H1 (cell line): ENCODE measurements around the gene LRBA. TPM values are rescaled to one million over a fixed set of nuclear protein-coding genes. Genes with fewer than 3 reads are reported as not detected.

ENCODE experiments used
- CTCF ChIA-PET: fragments of 300-600 bp; sonication (Branson Sonifier 250); formaldehyde crosslinking; loops from one replicate; lab custom pipeline; 2021; ENCODE audit not compliant: partially characterized antibody; lab: Charles Lee
- POLR2A ChIA-PET: fragments of 300-600 bp; sonication (Branson Sonifier 250); formaldehyde crosslinking; loops from one replicate; lab custom pipeline; 2021; ENCODE audit warnings: inconsistent platforms; ENCODE audit not compliant: partially characterized antibody; lab: Charles Lee
- DNase-seq, 2 experiments: peaks; one replicate each; pipeline versions ENCODE4 v3.0.0 to v3.0.0-alpha.2; 2010 to 2022; ENCODE audit warnings: low spot score in 2 of 2, low read depth in 1 of 2, mixed read lengths in 1 of 2
- FAIRE-seq: peaks from 2 replicates; lab custom pipeline; 2011; peaks lifted over from hg19 to GRCh38; lab: Jason Lieb, UNC
- H2AFZ ChIP-seq: 2 replicates; pipeline ENCODE4 v1.8.1; 2012; ENCODE audit warnings: low read length, inconsistent platforms
- H2AK5ac ChIP-seq: 2 replicates; pipeline ENCODE4 v1.6.1; 2013; ENCODE audit warnings: low read depth, low read length
- H2BK120ac ChIP-seq: replicated peaks from 2 replicates; pipeline ENCODE3; 2013; ENCODE audit warnings: low read depth, low read length, inconsistent platforms
- H2BK12ac ChIP-seq: 2 replicates; pipeline ENCODE4 v1.6.1; 2013; ENCODE audit warnings: low read depth, low read length
- H2BK15ac ChIP-seq: 2 replicates; pipeline ENCODE4 v1.6.1; 2013; ENCODE audit warnings: low read length
- H2BK20ac ChIP-seq: 2 replicates; pipeline ENCODE4 v1.6.1; 2013; ENCODE audit warnings: low read length
- H2BK5ac ChIP-seq: 2 replicates; pipeline ENCODE4 v1.6.1; 2013; ENCODE audit warnings: low read depth, low read length
- H3K14ac ChIP-seq: 2 replicates; pipeline ENCODE4 v1.6.1; 2013; ENCODE audit warnings: inconsistent platforms; ENCODE audit not compliant: insufficient read length
- H3K18ac ChIP-seq: 2 replicates; pipeline ENCODE4 v1.6.1; 2013; ENCODE audit warnings: low read length; ENCODE audit errors: extremely low read depth
- H3K23ac ChIP-seq: 2 replicates; pipeline ENCODE4 v1.6.1; 2013; ENCODE audit warnings: inconsistent platforms; ENCODE audit not compliant: insufficient read length
- H3K23me2 ChIP-seq: 2 replicates; pipeline ENCODE4 v1.6.1; 2013; ENCODE audit warnings: low read depth, low read length
- H3K27ac ChIP-seq: 2 replicates; pipeline ENCODE4 v1.6.1; 2011; ENCODE audit warnings: low read depth, low read length, inconsistent platforms
- H3K27me3 ChIP-seq, 4 experiments: replicated peaks in 1 of 4; 1 replicate in 1 of 4; 2 replicates in 3 of 4; pipeline versions ENCODE4 v1.6.1 to v1.8.1; 2011 to 2013; ENCODE audit warnings: low read length in 3 of 4, mild to moderate bottlenecking in 3 of 4, inconsistent platforms in 2 of 4, mixed read lengths in 2 of 4, moderate library complexity in 1 of 4; ENCODE audit not compliant: control insufficient read depth in 3 of 4, insufficient read depth in 3 of 4; ENCODE audit errors: extremely low read depth in 1 of 4
- H3K36me3 ChIP-seq, 4 experiments: 2 replicates each; pipeline versions ENCODE4 v1.6.1 to v1.8.1; 2011 to 2013; ENCODE audit warnings: mild to moderate bottlenecking in 4 of 4, low read length in 3 of 4, moderate library complexity in 2 of 4, control low read depth in 1 of 4, inconsistent platforms in 1 of 4; ENCODE audit not compliant: insufficient read depth in 4 of 4, control insufficient read depth in 2 of 4
- H3K4ac ChIP-seq: replicated peaks from 2 replicates; pipeline ENCODE3; 2013; ENCODE audit warnings: low read length, low read depth, mixed read lengths, inconsistent platforms; ENCODE audit not compliant: insufficient read length
- H3K4me1 ChIP-seq, 4 experiments: replicated peaks in 1 of 4; 1 replicate in 1 of 4; 2 replicates in 3 of 4; pipeline versions ENCODE4 v1.6.1 to v1.8.1; 2011 to 2013; ENCODE audit warnings: low read length in 3 of 4, inconsistent platforms in 2 of 4, mixed read lengths in 1 of 4; ENCODE audit not compliant: insufficient read depth in 4 of 4, control insufficient read depth in 3 of 4
- H3K4me2 ChIP-seq, 2 experiments: 2 replicates each; pipeline versions ENCODE4 v1.6.1 to v1.8.1; 2011 to 2013; ENCODE audit warnings: low read depth in 2 of 2, low read length in 2 of 2, control low read depth in 1 of 2, inconsistent platforms in 1 of 2, mild to moderate bottlenecking in 1 of 2; ENCODE audit not compliant: insufficient read depth in 1 of 2
- H3K4me3 ChIP-seq, 4 experiments: fragments of 200-600, 300-600 bp in 1 of 4; sonication (generic), shearing (Covaris generic), sonication (Bioruptor Twin) in 1 of 4; 2 replicates each; pipeline versions ENCODE4 v1.5.1 to v1.8.1; 2011 to 2016; ENCODE audit warnings: low read length in 4 of 4, low read depth in 3 of 4, control low read depth in 2 of 4, inconsistent platforms in 2 of 4, mild to moderate bottlenecking in 2 of 4, mixed read lengths in 1 of 4, moderate library complexity in 1 of 4; ENCODE audit not compliant: insufficient read depth in 2 of 4; ENCODE audit errors: extremely low read depth in 1 of 4
- H3K56ac ChIP-seq: replicated peaks from 2 replicates; pipeline ENCODE3; 2013; ENCODE audit warnings: low read depth, mild to moderate bottlenecking, mixed read lengths, low read length, inconsistent platforms; ENCODE audit not compliant: insufficient read length
- H3K79me1 ChIP-seq: 2 replicates; pipeline ENCODE4 v1.6.1; 2013; ENCODE audit warnings: low read depth, low read length, control low read depth
- H3K79me2 ChIP-seq, 2 experiments: 2 replicates each; pipeline versions ENCODE4 v1.6.1 to v1.8.1; 2012 to 2013; ENCODE audit warnings: low read length in 2 of 2, mild to moderate bottlenecking in 2 of 2, inconsistent platforms in 1 of 2; ENCODE audit not compliant: insufficient read depth in 2 of 2, control insufficient read depth in 1 of 2
- H3K9ac ChIP-seq, 4 experiments: replicated peaks in 1 of 4; 1 replicate in 1 of 4; 2 replicates in 3 of 4; pipeline versions ENCODE4 v1.6.1 to v1.8.1; 2011 to 2013; ENCODE audit warnings: low read depth in 3 of 4, low read length in 3 of 4, control low read depth in 2 of 4, mild to moderate bottlenecking in 2 of 4, moderate library complexity in 2 of 4, inconsistent platforms in 1 of 4; ENCODE audit errors: extremely low read depth in 1 of 4
- H3K9me3 ChIP-seq, 2 experiments: 2 replicates each; pipeline versions ENCODE4 v1.6.1 to v1.8.1; 2012 to 2013; ENCODE audit warnings: mild to moderate bottlenecking in 2 of 2, moderate library complexity in 2 of 2, control low read depth in 1 of 2, inconsistent platforms in 1 of 2, low read depth in 1 of 2, low read length in 1 of 2, mixed read lengths in 1 of 2; ENCODE audit not compliant: insufficient read depth in 2 of 2
- H4K20me1 ChIP-seq, 2 experiments: replicated peaks in 1 of 2; 2 replicates each; pipeline versions ENCODE3 to v1.8.1; 2011 to 2013; ENCODE audit warnings: inconsistent platforms in 2 of 2, low read length in 2 of 2, mild to moderate bottlenecking in 1 of 2; ENCODE audit not compliant: insufficient read depth in 2 of 2, control insufficient read depth in 1 of 2
- H4K5ac ChIP-seq: 2 replicates; pipeline ENCODE4 v1.6.1; 2013; ENCODE audit warnings: low read length, low read depth, mixed read lengths, inconsistent platforms; ENCODE audit not compliant: insufficient read length
- H4K8ac ChIP-seq: 2 replicates; pipeline ENCODE4 v1.8.0; 2013; ENCODE audit warnings: mild to moderate bottlenecking, moderate library complexity, low read length, inconsistent platforms; ENCODE audit not compliant: insufficient read depth; ENCODE audit errors: extremely low read depth
- H4K91ac ChIP-seq: replicated peaks from 2 replicates; pipeline ENCODE3; 2013; ENCODE audit warnings: low read length, mixed read lengths, inconsistent platforms; ENCODE audit not compliant: insufficient read length
- CREB1 ChIP-seq: IDR thresholded peaks from 2 replicates; pipeline ENCODE4 v1.6.1; 2012; ENCODE audit warnings: inconsistent platforms
- GTF2F1 ChIP-seq: IDR thresholded peaks from 2 replicates; pipeline ENCODE4 v1.6.1; 2012; ENCODE audit warnings: low read depth, low read length, improper control_type of control experiment, borderline replicate concordance
- HDAC2 ChIP-seq, 2 experiments: fragments of 300-600 bp in 1 of 2; sonication (generic) in 1 of 2; IDR thresholded peaks; 2 replicates each; pipeline ENCODE4 v1.6.1; 2011 to 2012; ENCODE audit warnings: low read depth in 2 of 2, low read length in 2 of 2, mild to moderate bottlenecking in 2 of 2, moderate library complexity in 2 of 2, borderline replicate concordance in 1 of 2, inconsistent platforms in 1 of 2
- KDM5A ChIP-seq: fragments of 200-600 bp; IDR thresholded peaks from 2 replicates; pipeline ENCODE4 v1.7.1; 2012; ENCODE audit warnings: mild to moderate bottlenecking, low read length, inconsistent platforms, mixed read lengths
- PHF8 ChIP-seq: fragments of 200-600 bp; sonication (generic); conservative IDR thresholded peaks from 2 replicates; pipeline ENCODE4 v1.7.1; 2012; ENCODE audit warnings: low read depth, mild to moderate bottlenecking, inconsistent platforms, low read length, moderate library complexity
- RAD21 ChIP-seq, 2 experiments: IDR thresholded peaks in 1 of 2; conservative IDR thresholded peaks in 1 of 2; 2 replicates each; pipeline ENCODE4 v1.6.1; 2011; ENCODE audit warnings: low read depth in 2 of 2, low read length in 2 of 2, improper control_type of control experiment in 1 of 2, inconsistent platforms in 1 of 2, mild to moderate bottlenecking in 1 of 2, moderate library complexity in 1 of 2
- RFX5 ChIP-seq: IDR thresholded peaks from 2 replicates; pipeline ENCODE4 v1.6.1; 2011; ENCODE audit warnings: low read depth, low read length, improper control_type of control experiment, borderline replicate concordance
- SIX5 ChIP-seq: IDR thresholded peaks from 2 replicates; pipeline ENCODE4 v1.6.1; 2011; ENCODE audit warnings: mild to moderate bottlenecking, low read depth, low read length
- TAF1 ChIP-seq: IDR thresholded peaks from 2 replicates; pipeline ENCODE4 v1.6.1; 2011; ENCODE audit warnings: mild to moderate bottlenecking, low read depth, low read length
- USF2 ChIP-seq: IDR thresholded peaks from 2 replicates; pipeline ENCODE4 v1.6.1; 2011; ENCODE audit warnings: low read length, improper control_type of control experiment
- WGBS, 2 experiments: shearing (Covaris generic) in 1 of 2; methylation state at CpG; one replicate each; pipeline versions ENCODE4 v1.1.6 to v1.1.7; 2013 to 2015; ENCODE audit warnings: low lambda C conversion rate in 2 of 2, mixed read lengths in 2 of 2, inconsistent platforms in 1 of 2, low coverage in 1 of 2, missing lambda C conversion rate in 1 of 2; ENCODE audit not compliant: insufficient replicate concordance in 2 of 2, insufficient coverage in 1 of 2, insufficient read length in 1 of 2; ENCODE audit errors: extremely low coverage in 1 of 2, missing lambda C conversion rate in 1 of 2; 5-methylcytosine and 5-hydroxymethylcytosine counted together
- polyA plus RNA-seq, 7 experiments: library from polyadenylated mRNA; depleted of rRNA in 3 of 7; stranded (reverse) in 5 of 7; unstranded in 2 of 7; fragments of >200 nt in 5 of 7; fragments of 200-250 nt in 2 of 7; gene quantifications; 1 replicate in 5 of 7; 2 replicates in 1 of 7; 4 replicates in 1 of 7; pipeline versions ENCODE4 v1.2.1 to v1.2.3, GENCODE V29; 2011 to 2013; ENCODE audit warnings: missing spikeins in 2 of 7, mixed read lengths in 2 of 7
- total RNA-seq: library from RNA; stranded (reverse); fragmentation: NEBNext Ultra II Directional; extraction: Animal tissue kit (Norgen Biotek cat#: 25700); gene quantifications from 2 replicates; pipeline ENCODE4 v1.2.1, GENCODE V29; 2021

The LRBA gene
- total and polyA plus RNA-seq, 2 of the 8 experiments (the other 6 are each of a cell fraction or from before 2014, with no cell fraction given) = 54.6 to 83.2 TPM

- H3K36me3 ChIP-seq = peaks cover 0 to 9% (median 2%) of the 10 kb centered on the region in 4 experiments; a peak in 2 of 8 replicates
- H3K4ac ChIP-seq = no peak overlapping the region
- CTCF ChIA-PET = interaction anchor here (1.0 to 1.8 kb wide), 2 partner anchors 14 to 60 kb away, joined by 3 to 5 read pairs; no protein-coding TSS in a partner anchor
- no peaks in the 10 kb centered on the region for H3K4me1 ChIP-seq
- no peak for TF ChIP-seq PHF8
- TF ChIP-seq RFX5 = no peak
- TF ChIP-seq HDAC2 (IDR thresholded peaks at IDR 0.05; ENCODE audit: borderline replicate concordance in 1 of 2, low read depth in 2 of 2, low read length in 2 of 2) = no peak
- no peak for TF ChIP-seq CREB1
- TF ChIP-seq USF2 = no peak
- TF ChIP-seq TAF1 = no peak
- no peak for TF ChIP-seq KDM5A
- TF ChIP-seq GTF2F1 = no peak
- TF ChIP-seq SIX5 = no peak
- TF ChIP-seq RAD21 (IDR thresholded peaks at IDR 0.05 in 1 of 2, conservative IDR thresholded peaks at IDR 0.05 in 1 of 2; ENCODE audit: low read depth in 2 of 2, low read length in 2 of 2) = no peak
- TF ChIP-seq, all 59 proteins: peak for 0
- no peak overlapping the region for H3K18ac ChIP-seq
- no peak overlapping the region for H4K5ac ChIP-seq
- no peak overlapping the region for H4K91ac ChIP-seq
- H3K79me2 ChIP-seq = no peaks in the 10 kb centered on the region
- H3K9ac ChIP-seq = no peak overlapping the region; a peak in 1 of 7 replicates
- H3K14ac ChIP-seq = no peak overlapping the region
- H3K4me2 ChIP-seq = no peak overlapping the region
- H2BK15ac ChIP-seq = no peak overlapping the region
- H3K9me3 ChIP-seq = no peaks in the 10 kb centered on the region
- no peak for FAIRE-seq
- H3K23me2 ChIP-seq = no peaks in the 10 kb centered on the region
- 90% methylated on average over 9 of the region's 9 CpGs; no CpG with 5 or more reads in 1 of the 2 experiments for WGBS, 2 experiments
- no peak overlapping the region for H2BK120ac ChIP-seq
- no peak overlapping the region for H2BK5ac ChIP-seq
- H3K56ac ChIP-seq = no peak overlapping the region
- no peak overlapping the region for H2BK12ac ChIP-seq
- no peak overlapping the region for H3K27ac ChIP-seq
- no peaks in the 10 kb centered on the region for H4K20me1 ChIP-seq
- H3K79me1 ChIP-seq = no peaks in the 10 kb centered on the region; the same call in 1 of the 2 replicates
- DNase-seq = no peak
- H2AFZ ChIP-seq = no peak overlapping the region
- H3K4me3 ChIP-seq = no peak overlapping the region
- no peaks in the 10 kb centered on the region for H3K27me3 ChIP-seq
- H2AK5ac ChIP-seq = no peak overlapping the region
- no peak overlapping the region for H3K23ac ChIP-seq
- no peak overlapping the region for H2BK20ac ChIP-seq
- POLR2A ChIA-PET = no interaction called here
- no peak overlapping the region for H4K8ac ChIP-seq
Measured at GRCh38 chr4:150280081-150280895, 734.8 kb downstream of the LRBA start.
